ENCODE results near the gene NEK4.

- no peak for TF ChIP-seq EZH2 (IDR thresholded peaks at IDR 0.05; ENCODE audit: borderline replicate concordance, low read depth, low read length, poor library complexity, severe bottlenecking)
- TF ChIP-seq CTCF (conservative IDR thresholded peaks at IDR 0.05; ENCODE audit: low read depth, low read length): no peak
These were observed 11.9 kb upstream of the NEK4 start for GRCh38 chr3:52782412-52783210.
